ENCODE data around the gene TP53AIP1. TPM values are rescaled to one million over a fixed set of nuclear protein-coding genes. Genes with fewer than 3 reads are reported as not detected.

Gene TP53AIP1
- total RNA-seq, 1 donor from 2014 or later = not detected

GRCh38 chr11:128905345-128906184 is 37.1 kb downstream of the TP53AIP1 start:
- no peaks in the 10 kb centered on the region for H3K9me3 ChIP-seq (ENCODE audit: low read depth)
- H4K20me1 ChIP-seq (ENCODE audit: low read depth) = peaks cover 40% of the 10 kb centered on the region
- Mint-ChIP-seq H3K9me3 (no peaks in the 10 kb centered on the region), H3K36me3 (no peaks in the 10 kb centered on the region), H3K27ac (no peak overlapping the region), H3K4me1 (peaks cover 34% of the 10 kb centered on the region), H3K4me3 (peak overlapping the region; percentile 81), H3K27me3 (ENCODE audit: insufficient read depth, low read depth) (peaks cover 51% of the 10 kb centered on the region)
- H3K27ac ChIP-seq = no peak overlapping the region
- peak overlapping the region; percentile 60 for H3K4me3 ChIP-seq
- peaks cover 28% of the 10 kb centered on the region for H3F3A ChIP-seq (ENCODE audit: low read depth)
- peak; percentile 62 for TF ChIP-seq CTCF (IDR thresholded peaks at IDR 0.05)
- no peak for TF ChIP-seq EZH2 (IDR thresholded peaks at IDR 0.05)
- no peak for TF ChIP-seq EZH2phosphoT487 (IDR thresholded peaks at IDR 0.05)
- peaks cover 91% of the 10 kb centered on the region for H3K27me3 ChIP-seq
- no peaks in the 10 kb centered on the region for H3K79me2 ChIP-seq (ENCODE audit: low read depth)
- DNase-seq (ENCODE audit: low spot score) = peak; percentile 72
- peak overlapping the region; percentile 86 for H3K4me2 ChIP-seq
- H3K36me3 ChIP-seq = no peaks in the 10 kb centered on the region
- H3K9ac ChIP-seq = no peak overlapping the region
- peaks cover 29% of the 10 kb centered on the region for H3K4me1 ChIP-seq
- peak overlapping the region; percentile 62 for H2AFZ ChIP-seq (replicated peaks)

GRCh38 chr11:128904656-128905344 is 37.9 kb downstream of the TP53AIP1 start:
- DNase-seq (ENCODE audit: low spot score) = peak; percentile 63
- H3K9ac ChIP-seq = no peak overlapping the region
- peaks cover 40% of the 10 kb centered on the region for H4K20me1 ChIP-seq (ENCODE audit: low read depth)
- H3K9me3 ChIP-seq (ENCODE audit: low read depth) = no peaks in the 10 kb centered on the region
- Mint-ChIP-seq H3K27ac (no peak overlapping the region), H3K27me3 (ENCODE audit: insufficient read depth, low read depth) (peaks cover 57% of the 10 kb centered on the region), H3K4me1 (peaks cover 38% of the 10 kb centered on the region), H3K9me3 (no peaks in the 10 kb centered on the region), H3K4me3 (peak overlapping the region; percentile 77), H3K36me3 (no peaks in the 10 kb centered on the region)
- peak; percentile 78 for TF ChIP-seq EZH2 (IDR thresholded peaks at IDR 0.05)
- no peak for TF ChIP-seq CTCF (IDR thresholded peaks at IDR 0.05)
- peak; percentile 16 for TF ChIP-seq EZH2phosphoT487 (IDR thresholded peaks at IDR 0.05)
- peak overlapping the region; percentile 62 for H2AFZ ChIP-seq (replicated peaks)
- peak overlapping the region; percentile 60 for H3K4me3 ChIP-seq
- H3K4me2 ChIP-seq = peak overlapping the region; percentile 86
- H3K79me2 ChIP-seq (ENCODE audit: low read depth) = no peaks in the 10 kb centered on the region
- H3F3A ChIP-seq (ENCODE audit: low read depth) = peaks cover 28% of the 10 kb centered on the region
- H3K36me3 ChIP-seq = no peaks in the 10 kb centered on the region
- H3K27ac ChIP-seq = no peak overlapping the region
- H3K27me3 ChIP-seq = peaks cover 96% of the 10 kb centered on the region
- peaks cover 29% of the 10 kb centered on the region for H3K4me1 ChIP-seq

- Histone ChIP-seq H3K4me3 (peak overlapping the region; percentile 11), H3K79me2 (ENCODE audit: low read depth) (no peaks in the 10 kb centered on the region), H2AFZ (replicated peaks) (no peak overlapping the region), H3K4me2 (peak overlapping the region; percentile 86), H3K4me1 (peaks cover 29% of the 10 kb centered on the region), H3K9me3 (ENCODE audit: low read depth) (no peaks in the 10 kb centered on the region), H3F3A (ENCODE audit: low read depth) (peaks cover 28% of the 10 kb centered on the region), H3K27me3 (peaks cover 97% of the 10 kb centered on the region), H3K9ac (no peak overlapping the region), H3K27ac (no peak overlapping the region), H3K36me3 (no peaks in the 10 kb centered on the region), H4K20me1 (ENCODE audit: low read depth) (peaks cover 40% of the 10 kb centered on the region)
- H3K4me3 Mint-ChIP-seq = peak overlapping the region; percentile 77
- peak; percentile 34 for DNase-seq (ENCODE audit: low spot score)
- H3K27me3 Mint-ChIP-seq (ENCODE audit: insufficient read depth, low read depth) = peaks cover 56% of the 10 kb centered on the region
- TF ChIP-seq EZH2phosphoT487 (IDR thresholded peaks at IDR 0.05) (peak; percentile 8), EZH2 (IDR thresholded peaks at IDR 0.05) (peak; percentile 71), CTCF (IDR thresholded peaks at IDR 0.05) (no peak)
- peaks cover 38% of the 10 kb centered on the region for H3K4me1 Mint-ChIP-seq
- H3K9me3 Mint-ChIP-seq = no peaks in the 10 kb centered on the region
- no peaks in the 10 kb centered on the region for H3K36me3 Mint-ChIP-seq
- no peak overlapping the region for H3K27ac Mint-ChIP-seq
Measured at GRCh38 chr11:128904303-128904655, 38.4 kb downstream of the TP53AIP1 start.
